Measurements from ENCODE around the gene GBE1. TPM values are rescaled to one million over a fixed set of nuclear protein-coding genes. Genes with fewer than 3 reads are reported as not detected.

GBE1 gene
- total RNA-seq, 1 donor from 2014 or later: 32.5 TPM

GRCh38 chr3:81723732-81724313 is 37.6 kb downstream of the GBE1 start:
- no peak overlapping the region for H3K4me3 Mint-ChIP-seq
- no peaks in the 10 kb centered on the region for H3K27me3 Mint-ChIP-seq
- no peaks in the 10 kb centered on the region for H3K36me3 Mint-ChIP-seq (ENCODE audit: low read depth)
- no peaks in the 10 kb centered on the region for H3K9me3 Mint-ChIP-seq
- H3K4me1 Mint-ChIP-seq: peaks cover 11% of the 10 kb centered on the region
- ChIA-PET CTCF (no interaction called here), POLR2A (no interaction called here)
- ATAC-seq (ENCODE audit: low read depth) (no peak), DNase-seq (no peak)
- no peak for TF ChIP-seq CTCF (IDR thresholded peaks at IDR 0.05)
- no peak overlapping the region for H3K27ac Mint-ChIP-seq
- intact Hi-C loops (cut with micrococcal nuclease): no loop called here

GRCh38 chr3:81718311-81718710 is 43.1 kb downstream of the GBE1 start:
- TF ChIP-seq CTCF (IDR thresholded peaks at IDR 0.05): no peak
- no peak overlapping the region for H3K27ac Mint-ChIP-seq
- DNase-seq: no peak
- CTCF ChIA-PET: no interaction called here
- no peaks in the 10 kb centered on the region for H3K9me3 Mint-ChIP-seq
- H3K4me3 Mint-ChIP-seq: no peak overlapping the region
- H3K36me3 Mint-ChIP-seq (ENCODE audit: low read depth): no peaks in the 10 kb centered on the region
- no peak for ATAC-seq (ENCODE audit: low read depth)
- H3K27me3 Mint-ChIP-seq: no peaks in the 10 kb centered on the region
- H3K4me1 Mint-ChIP-seq: no peaks in the 10 kb centered on the region
- POLR2A ChIA-PET: no interaction called here
- intact Hi-C loops (cut with micrococcal nuclease): no loop called here

- H3K27me3 Mint-ChIP-seq: no peaks in the 10 kb centered on the region
- CTCF ChIA-PET: no interaction called here
- ATAC-seq (ENCODE audit: low read depth) (no peak), DNase-seq (no peak)
- no peaks in the 10 kb centered on the region for H3K4me1 Mint-ChIP-seq
- H3K9me3 Mint-ChIP-seq: no peaks in the 10 kb centered on the region
- no peak overlapping the region for H3K27ac Mint-ChIP-seq
- intact Hi-C loops (cut with micrococcal nuclease): no loop called here
- POLR2A ChIA-PET: no interaction called here
- H3K36me3 Mint-ChIP-seq (ENCODE audit: low read depth): no peaks in the 10 kb centered on the region
- no peak for TF ChIP-seq CTCF (IDR thresholded peaks at IDR 0.05)
- H3K4me3 Mint-ChIP-seq: no peak overlapping the region
These were observed 44.5 kb downstream of the GBE1 start for GRCh38 chr3:81716870-81717509.

- ChIA-PET CTCF (no interaction called here), POLR2A (no interaction called here)
- H3K27ac Mint-ChIP-seq: no peak overlapping the region
These were observed 48.4 kb downstream of the GBE1 start for GRCh38 chr3:81713031-81713430.

GRCh38 chr3:81709606-81710005 is 51.8 kb downstream of the GBE1 start:
- CTCF ChIA-PET: no interaction called here
- POLR2A ChIA-PET: no interaction called here
- ATAC-seq (ENCODE audit: low read depth): no peak
- no peaks in the 10 kb centered on the region for H3K27me3 Mint-ChIP-seq
- H3K27ac Mint-ChIP-seq: no peak overlapping the region
- no peaks in the 10 kb centered on the region for H3K9me3 Mint-ChIP-seq
- H3K4me3 Mint-ChIP-seq: no peak overlapping the region
- TF ChIP-seq CTCF (IDR thresholded peaks at IDR 0.05): no peak
- no peak for DNase-seq
- peaks cover 12% of the 10 kb centered on the region for H3K4me1 Mint-ChIP-seq
- intact Hi-C loops (cut with micrococcal nuclease): no loop called here
- H3K36me3 Mint-ChIP-seq (ENCODE audit: low read depth): peaks cover 2% of the 10 kb centered on the region

More at GRCh38 chr3:81713031-81713430, 48.4 kb downstream of the GBE1 start:
- intact Hi-C loops (cut with micrococcal nuclease): no loop called here
- Mint-ChIP-seq H3K36me3 (ENCODE audit: low read depth) (no peaks in the 10 kb centered on the region), H3K4me3 (no peak overlapping the region), H3K9me3 (no peaks in the 10 kb centered on the region), H3K4me1 (peaks cover 2% of the 10 kb centered on the region), H3K27me3 (no peaks in the 10 kb centered on the region)
- DNase-seq (no peak), ATAC-seq (ENCODE audit: low read depth) (no peak)
- TF ChIP-seq CTCF (IDR thresholded peaks at IDR 0.05): no peak

Data from activated B cell treated with CpG ODN at 0.5 μM for 24 hours (primary cell).